Raji (cell line): ENCODE measurements around the gene MEAK7.

Experiments used
- POLR2A ChIP-seq: IDR thresholded peaks from 2 replicates; pipeline ENCODE4 v1.6.1; 2011; ENCODE audit warnings: low read depth, low read length, control low read depth; ENCODE audit not compliant: insufficient read depth

The MEAK7 gene

DNA sequence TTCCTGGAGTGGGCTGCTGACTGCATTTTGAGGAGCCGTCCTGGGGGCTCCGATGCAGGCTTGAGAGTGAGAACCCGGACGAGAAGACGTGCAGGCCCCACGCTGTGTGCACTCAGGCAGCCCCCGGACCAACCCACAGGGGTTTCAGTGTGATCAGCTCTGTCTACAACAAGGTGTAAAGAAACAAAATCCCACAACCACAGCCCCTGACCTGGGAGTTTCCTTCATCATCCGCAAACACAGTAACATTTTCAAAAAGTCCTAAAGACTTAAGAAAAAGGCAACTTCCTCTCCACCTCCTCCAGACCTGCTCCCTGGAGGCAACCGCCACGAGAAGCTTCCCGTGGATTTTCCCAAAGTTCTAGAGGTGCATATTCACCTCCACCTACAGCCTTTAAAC is 15.4 kb upstream of the MEAK7 start:
- TF ChIP-seq POLR2A: no peak

DNA sequence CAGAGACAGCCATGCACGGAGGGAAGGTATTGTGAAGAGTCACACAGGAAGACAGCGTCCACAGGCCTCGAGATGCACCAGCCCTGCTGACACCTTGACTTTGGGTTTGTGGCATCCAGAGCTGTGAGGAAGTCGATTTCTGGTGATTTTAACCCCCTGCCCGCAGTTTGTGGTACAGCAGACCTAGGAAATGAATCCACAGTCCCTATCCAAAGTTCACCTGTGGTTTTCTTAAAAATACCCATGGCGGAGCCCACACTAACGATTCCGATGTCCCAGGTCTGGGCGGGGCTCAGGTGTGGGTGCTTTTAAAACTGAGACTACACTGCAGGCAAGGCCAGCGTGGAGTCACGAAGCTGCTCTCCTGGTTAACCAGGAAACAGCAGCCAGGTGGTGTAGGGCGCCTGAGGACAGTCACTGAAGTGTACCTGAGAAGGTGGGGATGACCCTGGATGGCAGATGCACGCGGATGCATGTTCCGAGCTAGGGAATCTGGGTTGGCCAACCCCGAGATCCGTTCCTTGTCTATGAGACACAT is 14.4 kb upstream of the MEAK7 start:
- no peak for TF ChIP-seq POLR2A

DNA sequence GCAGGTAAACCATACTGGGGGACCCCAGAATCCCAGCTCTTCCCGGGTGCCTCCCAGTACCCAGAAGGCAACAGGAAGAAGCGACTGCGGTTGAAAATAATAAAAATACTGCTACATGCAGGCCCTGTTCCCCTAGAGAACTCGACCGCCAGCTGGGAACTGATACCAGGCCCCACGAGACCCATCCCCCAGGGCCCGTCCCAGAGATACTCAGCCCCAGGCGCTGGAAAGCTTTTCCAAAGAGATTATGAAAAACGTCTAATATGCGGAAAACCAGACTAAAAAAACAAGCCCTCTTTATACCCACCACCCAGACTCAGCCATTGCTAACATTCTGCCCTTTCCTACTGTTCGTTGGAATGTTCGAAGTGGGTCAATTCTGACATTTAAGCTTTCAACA is 12.9 kb upstream of the MEAK7 start:
- TF ChIP-seq POLR2A: no peak

- TF ChIP-seq POLR2A: peak; percentile 70
Measured at GRCh38 chr16:84514874-84515835, 10.7 kb upstream of the MEAK7 start.

DNA sequence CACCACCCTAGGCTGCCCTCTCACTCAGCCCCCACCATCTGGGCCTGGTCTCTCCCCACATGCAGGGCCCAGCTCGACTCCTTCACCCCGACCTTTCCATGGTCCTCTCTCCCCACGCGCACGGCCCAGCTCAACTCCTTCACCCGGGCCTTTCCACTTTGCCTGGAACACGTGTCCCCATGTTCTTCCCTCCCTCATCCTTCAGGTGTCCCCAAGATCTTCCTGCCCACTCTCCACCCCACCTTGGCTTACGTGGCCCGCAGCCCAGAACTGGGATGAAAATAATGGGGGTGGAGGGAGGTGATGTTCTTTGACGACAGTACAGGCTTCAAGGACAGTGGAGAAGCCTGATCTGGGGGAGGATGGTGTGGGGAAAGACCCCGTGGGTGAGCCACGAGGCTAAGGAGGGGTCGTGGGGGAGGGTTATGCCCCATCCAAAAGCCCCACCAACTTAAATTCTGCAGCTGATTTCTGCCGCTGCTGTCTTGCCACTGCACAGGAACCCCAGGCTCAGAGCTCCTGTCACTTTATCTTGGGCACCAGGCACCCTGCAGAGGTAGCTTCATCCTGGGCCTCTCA is 9.9 kb upstream of the MEAK7 start:
- no peak for TF ChIP-seq POLR2A

DNA sequence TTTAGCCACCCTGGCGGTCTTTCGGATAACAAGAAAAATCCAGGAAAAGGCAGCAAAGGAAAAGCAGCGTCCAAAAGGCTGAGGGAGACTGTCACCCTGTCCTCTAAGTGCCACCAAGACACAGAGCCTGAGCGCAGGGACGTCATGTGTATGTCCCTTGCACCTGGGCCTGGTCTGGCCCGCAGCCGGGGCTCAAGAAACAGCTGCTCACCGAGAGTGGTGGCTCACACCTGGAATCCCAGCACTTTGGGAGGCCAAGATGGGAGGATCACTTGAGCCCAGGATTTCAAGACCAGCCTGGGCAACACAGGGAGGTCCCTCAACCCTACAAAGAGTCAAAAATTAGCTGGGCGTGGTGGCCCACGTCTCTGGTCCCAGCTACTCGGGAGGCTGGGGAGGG is 9.2 kb upstream of the MEAK7 start:
- no peak for TF ChIP-seq POLR2A

- no peak for TF ChIP-seq POLR2A
Measured at GRCh38 chr16:84513123-84513522, 8.7 kb upstream of the MEAK7 start.

DNA sequence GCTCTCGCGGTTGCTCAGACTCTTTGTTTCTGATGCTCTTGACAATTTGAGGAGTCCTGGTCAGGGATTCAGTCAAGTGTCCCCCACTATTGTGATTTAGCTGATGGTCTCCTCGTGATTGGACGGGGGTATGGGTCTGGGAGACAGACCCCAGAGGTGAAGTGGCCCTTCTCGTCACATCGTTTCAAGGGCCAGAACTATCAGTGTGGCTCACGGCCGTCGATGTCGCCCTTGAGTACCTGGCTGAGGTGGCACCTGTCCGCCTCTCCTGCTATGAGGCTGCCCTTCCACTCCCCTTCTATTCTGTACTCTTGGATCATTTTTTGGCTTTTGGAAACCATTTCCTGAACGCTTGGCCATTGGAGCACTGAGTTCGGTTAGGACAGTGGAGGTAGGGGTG is 7.4 kb upstream of the MEAK7 start:
- TF ChIP-seq POLR2A: no peak

- no peak for TF ChIP-seq POLR2A
Measured at GRCh38 chr16:84511180-84511800, 6.8 kb upstream of the MEAK7 start.

GRCh38 chr16:84509032-84509950 is 4.8 kb upstream of the MEAK7 start:
- no peak for TF ChIP-seq POLR2A

DNA sequence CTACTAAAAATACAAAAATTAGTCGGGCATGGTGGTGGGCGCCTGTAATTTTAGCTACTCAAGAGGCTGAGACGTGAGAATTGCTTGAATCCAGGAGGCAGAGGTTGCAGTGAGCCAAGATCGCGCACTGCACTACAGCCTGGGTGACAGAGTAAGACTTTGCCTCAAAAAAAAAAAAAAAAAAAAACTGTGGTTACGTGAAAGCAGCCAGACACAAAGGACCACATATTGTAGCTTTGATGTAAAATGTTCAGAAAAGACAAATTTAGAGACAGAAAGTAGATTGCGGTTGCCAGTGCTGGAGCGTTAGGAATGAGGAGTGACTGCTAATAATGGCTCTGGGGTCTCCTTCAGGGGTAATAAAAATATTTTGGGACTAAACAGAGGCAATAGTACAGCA is 4.0 kb upstream of the MEAK7 start:
- no peak for TF ChIP-seq POLR2A

- TF ChIP-seq POLR2A: peak; percentile 65
Measured at GRCh38 chr16:84507011-84507982, 2.8 kb upstream of the MEAK7 start.
